H1 (cell line): ENCODE data around the gene SAMD4A. TPM values are rescaled to one million over a fixed set of nuclear protein-coding genes. Genes with fewer than 3 reads are reported as not detected.

ENCODE experiments used
- CTCF ChIA-PET: fragments of 300-600 bp; sonication (Branson Sonifier 250); formaldehyde crosslinking; loops from one replicate; lab custom pipeline; 2021; ENCODE audit not compliant: partially characterized antibody; lab: Charles Lee
- POLR2A ChIA-PET: fragments of 300-600 bp; sonication (Branson Sonifier 250); formaldehyde crosslinking; loops from one replicate; lab custom pipeline; 2021; ENCODE audit warnings: inconsistent platforms; ENCODE audit not compliant: partially characterized antibody; lab: Charles Lee
- DNase-seq, 2 experiments: peaks; one replicate each; pipeline versions ENCODE4 v3.0.0 to v3.0.0-alpha.2; 2010 to 2022; ENCODE audit warnings: low spot score in 2 of 2, low read depth in 1 of 2, mixed read lengths in 1 of 2
- FAIRE-seq: peaks from 2 replicates; lab custom pipeline; 2011; peaks lifted over from hg19 to GRCh38; lab: Jason Lieb, UNC
- H2AFZ ChIP-seq: 2 replicates; pipeline ENCODE4 v1.8.1; 2012; ENCODE audit warnings: low read length, inconsistent platforms
- H2AK5ac ChIP-seq: 2 replicates; pipeline ENCODE4 v1.6.1; 2013; ENCODE audit warnings: low read depth, low read length
- H2BK120ac ChIP-seq: replicated peaks from 2 replicates; pipeline ENCODE3; 2013; ENCODE audit warnings: low read depth, low read length, inconsistent platforms
- H2BK12ac ChIP-seq: 2 replicates; pipeline ENCODE4 v1.6.1; 2013; ENCODE audit warnings: low read depth, low read length
- H2BK15ac ChIP-seq: 2 replicates; pipeline ENCODE4 v1.6.1; 2013; ENCODE audit warnings: low read length
- H2BK20ac ChIP-seq: 2 replicates; pipeline ENCODE4 v1.6.1; 2013; ENCODE audit warnings: low read length
- H2BK5ac ChIP-seq: 2 replicates; pipeline ENCODE4 v1.6.1; 2013; ENCODE audit warnings: low read depth, low read length
- H3K14ac ChIP-seq: 2 replicates; pipeline ENCODE4 v1.6.1; 2013; ENCODE audit warnings: inconsistent platforms; ENCODE audit not compliant: insufficient read length
- H3K18ac ChIP-seq: 2 replicates; pipeline ENCODE4 v1.6.1; 2013; ENCODE audit warnings: low read length; ENCODE audit errors: extremely low read depth
- H3K23ac ChIP-seq: 2 replicates; pipeline ENCODE4 v1.6.1; 2013; ENCODE audit warnings: inconsistent platforms; ENCODE audit not compliant: insufficient read length
- H3K23me2 ChIP-seq: 2 replicates; pipeline ENCODE4 v1.6.1; 2013; ENCODE audit warnings: low read depth, low read length
- H3K27ac ChIP-seq: 2 replicates; pipeline ENCODE4 v1.6.1; 2011; ENCODE audit warnings: low read depth, low read length, inconsistent platforms
- H3K27me3 ChIP-seq, 4 experiments: replicated peaks in 1 of 4; 1 replicate in 1 of 4; 2 replicates in 3 of 4; pipeline versions ENCODE4 v1.6.1 to v1.8.1; 2011 to 2013; ENCODE audit warnings: low read length in 3 of 4, mild to moderate bottlenecking in 3 of 4, inconsistent platforms in 2 of 4, mixed read lengths in 2 of 4, moderate library complexity in 1 of 4; ENCODE audit not compliant: control insufficient read depth in 3 of 4, insufficient read depth in 3 of 4; ENCODE audit errors: extremely low read depth in 1 of 4
- H3K36me3 ChIP-seq, 4 experiments: 2 replicates each; pipeline versions ENCODE4 v1.6.1 to v1.8.1; 2011 to 2013; ENCODE audit warnings: mild to moderate bottlenecking in 4 of 4, low read length in 3 of 4, moderate library complexity in 2 of 4, control low read depth in 1 of 4, inconsistent platforms in 1 of 4; ENCODE audit not compliant: insufficient read depth in 4 of 4, control insufficient read depth in 2 of 4
- H3K4ac ChIP-seq: replicated peaks from 2 replicates; pipeline ENCODE3; 2013; ENCODE audit warnings: low read length, low read depth, mixed read lengths, inconsistent platforms; ENCODE audit not compliant: insufficient read length
- H3K4me1 ChIP-seq, 4 experiments: replicated peaks in 1 of 4; 1 replicate in 1 of 4; 2 replicates in 3 of 4; pipeline versions ENCODE4 v1.6.1 to v1.8.1; 2011 to 2013; ENCODE audit warnings: low read length in 3 of 4, inconsistent platforms in 2 of 4, mixed read lengths in 1 of 4; ENCODE audit not compliant: insufficient read depth in 4 of 4, control insufficient read depth in 3 of 4
- H3K4me2 ChIP-seq, 2 experiments: 2 replicates each; pipeline versions ENCODE4 v1.6.1 to v1.8.1; 2011 to 2013; ENCODE audit warnings: low read depth in 2 of 2, low read length in 2 of 2, control low read depth in 1 of 2, inconsistent platforms in 1 of 2, mild to moderate bottlenecking in 1 of 2; ENCODE audit not compliant: insufficient read depth in 1 of 2
- H3K4me3 ChIP-seq, 4 experiments: fragments of 200-600, 300-600 bp in 1 of 4; sonication (generic), shearing (Covaris generic), sonication (Bioruptor Twin) in 1 of 4; 2 replicates each; pipeline versions ENCODE4 v1.5.1 to v1.8.1; 2011 to 2016; ENCODE audit warnings: low read length in 4 of 4, low read depth in 3 of 4, control low read depth in 2 of 4, inconsistent platforms in 2 of 4, mild to moderate bottlenecking in 2 of 4, mixed read lengths in 1 of 4, moderate library complexity in 1 of 4; ENCODE audit not compliant: insufficient read depth in 2 of 4; ENCODE audit errors: extremely low read depth in 1 of 4
- H3K56ac ChIP-seq: replicated peaks from 2 replicates; pipeline ENCODE3; 2013; ENCODE audit warnings: low read depth, mild to moderate bottlenecking, mixed read lengths, low read length, inconsistent platforms; ENCODE audit not compliant: insufficient read length
- H3K79me1 ChIP-seq: 2 replicates; pipeline ENCODE4 v1.6.1; 2013; ENCODE audit warnings: low read depth, low read length, control low read depth
- H3K79me2 ChIP-seq, 2 experiments: 2 replicates each; pipeline versions ENCODE4 v1.6.1 to v1.8.1; 2012 to 2013; ENCODE audit warnings: low read length in 2 of 2, mild to moderate bottlenecking in 2 of 2, inconsistent platforms in 1 of 2; ENCODE audit not compliant: insufficient read depth in 2 of 2, control insufficient read depth in 1 of 2
- H3K9ac ChIP-seq, 4 experiments: replicated peaks in 1 of 4; 1 replicate in 1 of 4; 2 replicates in 3 of 4; pipeline versions ENCODE4 v1.6.1 to v1.8.1; 2011 to 2013; ENCODE audit warnings: low read depth in 3 of 4, low read length in 3 of 4, control low read depth in 2 of 4, mild to moderate bottlenecking in 2 of 4, moderate library complexity in 2 of 4, inconsistent platforms in 1 of 4; ENCODE audit errors: extremely low read depth in 1 of 4
- H3K9me3 ChIP-seq, 2 experiments: 2 replicates each; pipeline versions ENCODE4 v1.6.1 to v1.8.1; 2012 to 2013; ENCODE audit warnings: mild to moderate bottlenecking in 2 of 2, moderate library complexity in 2 of 2, control low read depth in 1 of 2, inconsistent platforms in 1 of 2, low read depth in 1 of 2, low read length in 1 of 2, mixed read lengths in 1 of 2; ENCODE audit not compliant: insufficient read depth in 2 of 2
- H4K20me1 ChIP-seq, 2 experiments: replicated peaks in 1 of 2; 2 replicates each; pipeline versions ENCODE3 to v1.8.1; 2011 to 2013; ENCODE audit warnings: inconsistent platforms in 2 of 2, low read length in 2 of 2, mild to moderate bottlenecking in 1 of 2; ENCODE audit not compliant: insufficient read depth in 2 of 2, control insufficient read depth in 1 of 2
- H4K5ac ChIP-seq: 2 replicates; pipeline ENCODE4 v1.6.1; 2013; ENCODE audit warnings: low read length, low read depth, mixed read lengths, inconsistent platforms; ENCODE audit not compliant: insufficient read length
- H4K8ac ChIP-seq: 2 replicates; pipeline ENCODE4 v1.8.0; 2013; ENCODE audit warnings: mild to moderate bottlenecking, moderate library complexity, low read length, inconsistent platforms; ENCODE audit not compliant: insufficient read depth; ENCODE audit errors: extremely low read depth
- H4K91ac ChIP-seq: replicated peaks from 2 replicates; pipeline ENCODE3; 2013; ENCODE audit warnings: low read length, mixed read lengths, inconsistent platforms; ENCODE audit not compliant: insufficient read length
- BCL11A ChIP-seq, 2 experiments: IDR thresholded peaks; one replicate each; pipeline ENCODE4 v1.6.1; 2011; ENCODE audit warnings: low read depth in 2 of 2, low read length in 2 of 2, mild to moderate bottlenecking in 2 of 2
- EGR1 ChIP-seq: IDR thresholded peaks from 2 replicates; pipeline ENCODE4 v1.6.1; 2011; ENCODE audit warnings: low read depth, low read length, borderline replicate concordance
- GTF2F1 ChIP-seq: IDR thresholded peaks from 2 replicates; pipeline ENCODE4 v1.6.1; 2012; ENCODE audit warnings: low read depth, low read length, improper control_type of control experiment, borderline replicate concordance
- HDAC6 ChIP-seq: IDR thresholded peaks from one replicate; pipeline ENCODE4 v1.7.1; 2012; ENCODE audit warnings: low read depth, mild to moderate bottlenecking, inconsistent platforms, low read length, moderate library complexity
- JUN ChIP-seq: IDR thresholded peaks from 2 replicates; pipeline ENCODE4 v1.6.1; 2011; ENCODE audit warnings: low read depth, mild to moderate bottlenecking, improper control_type of control experiment, low read length
- NANOG ChIP-seq: IDR thresholded peaks from 2 replicates; pipeline ENCODE4 v1.6.1; 2011; ENCODE audit warnings: low read length, low read depth, mild to moderate bottlenecking, inconsistent platforms; ENCODE audit not compliant: insufficient read depth, poor library complexity, severe bottlenecking
- PHF8 ChIP-seq: fragments of 200-600 bp; sonication (generic); conservative IDR thresholded peaks from 2 replicates; pipeline ENCODE4 v1.7.1; 2012; ENCODE audit warnings: low read depth, mild to moderate bottlenecking, inconsistent platforms, low read length, moderate library complexity
- POLR2AphosphoS5 ChIP-seq: IDR thresholded peaks from 2 replicates; pipeline ENCODE4 v1.6.1; 2011; ENCODE audit warnings: low read depth, low read length
- RAD21 ChIP-seq, 2 experiments: IDR thresholded peaks in 1 of 2; conservative IDR thresholded peaks in 1 of 2; 2 replicates each; pipeline ENCODE4 v1.6.1; 2011; ENCODE audit warnings: low read depth in 2 of 2, low read length in 2 of 2, improper control_type of control experiment in 1 of 2, inconsistent platforms in 1 of 2, mild to moderate bottlenecking in 1 of 2, moderate library complexity in 1 of 2
- RFX5 ChIP-seq: IDR thresholded peaks from 2 replicates; pipeline ENCODE4 v1.6.1; 2011; ENCODE audit warnings: low read depth, low read length, improper control_type of control experiment, borderline replicate concordance
- RNF2 ChIP-seq: fragments of 200-900, 300-1000 bp; sonication (generic); IDR thresholded peaks from 2 replicates; pipeline ENCODE4 v1.7.1; 2016; ENCODE audit warnings: borderline replicate concordance, low read depth, mild to moderate bottlenecking, antibody characterized with exemption, low read length; ENCODE audit not compliant: poor library complexity, severe bottlenecking; ENCODE audit errors: missing control alignments
- SIX5 ChIP-seq: IDR thresholded peaks from 2 replicates; pipeline ENCODE4 v1.6.1; 2011; ENCODE audit warnings: mild to moderate bottlenecking, low read depth, low read length
- WGBS, 2 experiments: shearing (Covaris generic) in 1 of 2; methylation state at CpG; one replicate each; pipeline versions ENCODE4 v1.1.6 to v1.1.7; 2013 to 2015; ENCODE audit warnings: low lambda C conversion rate in 2 of 2, mixed read lengths in 2 of 2, inconsistent platforms in 1 of 2, low coverage in 1 of 2, missing lambda C conversion rate in 1 of 2; ENCODE audit not compliant: insufficient replicate concordance in 2 of 2, insufficient coverage in 1 of 2, insufficient read length in 1 of 2; ENCODE audit errors: extremely low coverage in 1 of 2, missing lambda C conversion rate in 1 of 2; 5-methylcytosine and 5-hydroxymethylcytosine counted together
- polyA plus RNA-seq, 7 experiments: library from polyadenylated mRNA; depleted of rRNA in 3 of 7; stranded (reverse) in 5 of 7; unstranded in 2 of 7; fragments of >200 nt in 5 of 7; fragments of 200-250 nt in 2 of 7; gene quantifications; 1 replicate in 5 of 7; 2 replicates in 1 of 7; 4 replicates in 1 of 7; pipeline versions ENCODE4 v1.2.1 to v1.2.3, GENCODE V29; 2011 to 2013; ENCODE audit warnings: missing spikeins in 2 of 7, mixed read lengths in 2 of 7
- total RNA-seq: library from RNA; stranded (reverse); fragmentation: NEBNext Ultra II Directional; extraction: Animal tissue kit (Norgen Biotek cat#: 25700); gene quantifications from 2 replicates; pipeline ENCODE4 v1.2.1, GENCODE V29; 2021

SAMD4A gene
- total and polyA plus RNA-seq, 2 of the 8 experiments (the other 6 are each of a cell fraction or from before 2014, with no cell fraction given) = 2.4 to 12.3 TPM

- no peak overlapping the region for H3K9ac ChIP-seq
- 77% methylated on average over 16 of the region's 16 CpGs; no CpG with 5 or more reads in 1 of the 2 experiments for WGBS, 2 experiments
- CTCF ChIA-PET = interaction anchor here (0.8 to 8.3 kb wide), 22 partner anchors 9 to 475 kb away, joined by 3 to 86 read pairs (median 6); partner anchors contain the start of gene SAMD4A
- no peaks in the 10 kb centered on the region for H3K79me1 ChIP-seq
- H3K23me2 ChIP-seq = no peaks in the 10 kb centered on the region
- no peaks in the 10 kb centered on the region for H3K9me3 ChIP-seq
- DNase-seq = peak in 1 of 2 experiments; percentile 55
- H2BK20ac ChIP-seq = no peak overlapping the region
- no peak overlapping the region for H4K8ac ChIP-seq
- no peak overlapping the region for H3K4me2 ChIP-seq
- H3K4me1 ChIP-seq = peaks cover 2 to 15% (median 8%) of the 10 kb centered on the region in 4 experiments; a peak in 5 of 7 replicates
- no peak overlapping the region for H3K14ac ChIP-seq
- H2AK5ac ChIP-seq = 0 out of 2 replicates have a peak overlapping the region, but pooled peaks have one; percentile 19
- no peak overlapping the region for H2BK120ac ChIP-seq
- H2AFZ ChIP-seq = 0 out of 2 replicates have a peak overlapping the region, but pooled peaks have one; percentile 20
- no peak overlapping the region for H3K27ac ChIP-seq
- H3K27me3 ChIP-seq = no peaks in the 10 kb centered on the region; a peak in 1 of 7 replicates
- no peaks in the 10 kb centered on the region for H3K36me3 ChIP-seq
- peaks cover 0 to 3% of the 10 kb centered on the region in 2 experiments for H4K20me1 ChIP-seq
- peak overlapping the region; percentile 88; the same call in 1 of the 2 replicates for H2BK12ac ChIP-seq
- H3K23ac ChIP-seq = no peak overlapping the region
- FAIRE-seq = no peak
- H3K18ac ChIP-seq = no peak overlapping the region
- H3K56ac ChIP-seq = no peak overlapping the region
- H3K4me3 ChIP-seq = no peak overlapping the region
- H2BK5ac ChIP-seq = no peak overlapping the region
- H2BK15ac ChIP-seq = 0 out of 2 replicates have a peak overlapping the region, but pooled peaks have one; percentile 53
- POLR2A ChIA-PET = interaction anchor here (0.6 to 2.3 kb wide), 7 partner anchors 11 to 247 kb away, joined by 3 to 8 read pairs (median 3); partner anchors contain the start of gene SAMD4A
- H4K5ac ChIP-seq = no peak overlapping the region
- H3K79me2 ChIP-seq = no peaks in the 10 kb centered on the region
- H3K4ac ChIP-seq = no peak overlapping the region
- H4K91ac ChIP-seq = no peak overlapping the region
- TF ChIP-seq SIX5 (no peak), RAD21 (IDR thresholded peaks at IDR 0.05 in 1 of 2, conservative IDR thresholded peaks at IDR 0.05 in 1 of 2; ENCODE audit: low read depth in 2 of 2, low read length in 2 of 2) (no peak), GTF2F1 (no peak), JUN (no peak), POLR2AphosphoS5 (no peak), PHF8 (no peak), HDAC6 (no peak), EGR1 (no peak), RNF2 (no peak), BCL11A (IDR thresholded peaks at IDR 0.05; ENCODE audit: low read depth in 2 of 2, low read length in 2 of 2) (no peak), RFX5 (no peak), NANOG (no peak)
Observed at GRCh38 chr14:54804538-54805041, 237.7 kb downstream of the SAMD4A start.
